Lower leg skin (tissue), 3 donors: ENCODE results near the gene TNS3.

Experiments
- CTCF ChIP-seq, 3 donors: fragments of 450-650 bp; IDR thresholded peaks; one replicate each; pipeline ENCODE4 v1.5.1; 2016; ENCODE audit warnings: antibody characterized with exemption in 3 of 3, mild to moderate bottlenecking in 3 of 3, moderate library complexity in 2 of 3
- POLR2A ChIP-seq, 2 donors: fragments of 450-650 bp; IDR thresholded peaks; one replicate each; pipeline ENCODE4 v1.6.1; 2016 to 2017; ENCODE audit warnings: antibody characterized with exemption in 2 of 2, mild to moderate bottlenecking in 1 of 2, moderate library complexity in 1 of 2

GRCh38 chr7:47392241-47392759 lies 189.6 kb downstream of the TNS3 start:
- TF ChIP-seq POLR2A (IDR thresholded peaks at IDR 0.05) (no peak), CTCF (IDR thresholded peaks at IDR 0.05) (peak in 1 of 3 donors; percentile 29)
